Activated naive CD4-positive, alpha-beta T cell treated with Interleukin-2 at 50 U/mL for 16 hours (primary cell): ENCODE data around the gene TAP1.

Source experiments
- DNase-seq: peaks from one replicate; pipeline ENCODE4 v3.0.0-alpha.2; 2020

The TAP1 gene

DNA sequence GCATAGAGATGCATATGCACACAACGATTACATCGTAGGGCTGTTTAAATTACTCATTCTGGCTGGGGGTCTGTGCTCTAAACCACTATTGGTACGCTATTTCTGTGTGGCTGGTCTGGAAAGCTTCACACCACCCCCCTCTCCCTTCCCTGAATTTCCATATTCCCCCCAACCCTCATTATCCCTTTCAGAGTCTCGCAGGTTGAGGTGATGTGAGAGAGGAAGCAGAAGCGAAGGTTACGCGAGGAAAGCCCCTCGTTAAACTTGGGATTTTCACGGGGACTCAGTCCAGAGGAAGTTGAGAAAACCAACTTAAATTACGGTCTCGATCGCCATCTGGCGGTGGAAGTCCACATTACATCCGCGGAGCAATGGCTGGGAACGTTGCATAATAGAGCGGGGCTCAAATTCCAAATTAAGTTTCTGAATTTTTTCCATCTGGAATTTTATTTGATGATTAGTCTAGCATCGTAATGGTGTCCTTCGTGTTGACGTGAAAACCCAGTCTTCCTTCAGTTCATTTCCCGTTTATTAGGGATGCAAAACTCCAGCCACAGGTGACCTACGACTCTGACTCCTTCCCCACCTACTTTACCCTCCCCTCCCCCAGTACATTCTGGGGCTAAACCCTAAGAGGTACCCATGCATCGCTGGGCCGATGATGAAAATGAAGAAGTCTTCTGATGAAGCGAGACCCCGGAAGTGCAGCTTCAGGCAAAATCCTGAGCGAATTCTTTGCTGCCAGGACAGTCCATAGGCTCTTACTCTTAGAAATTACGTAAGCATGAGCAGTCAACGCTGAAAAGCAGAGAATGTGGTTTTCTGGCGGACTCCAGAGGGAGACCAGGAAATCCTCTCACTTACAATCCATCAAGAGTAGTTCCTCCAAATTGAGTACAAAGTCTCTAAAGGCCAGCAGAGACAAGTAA, 56.4 kb downstream of the TAP1 start:
- peak; percentile 79 for DNase-seq
